Natural killer cell (primary cell): ENCODE measurements around the gene MBLAC1. TPM values are rescaled to one million over a fixed set of nuclear protein-coding genes. Genes with fewer than 3 reads are reported as not detected.

ENCODE experiments used
- ATAC-seq, 3 donors: fragments of 150-1000 bp in 2 of 3; fragments of 200-7000 bp in 1 of 3; cut with Tn5 transposase; 1 replicate in 1 of 3; 2 replicates in 2 of 3; pipeline ENCODE4 v1.10.0; 2021; ENCODE audit warnings: mild to moderate bottlenecking in 2 of 3, moderate library complexity in 2 of 3
- DNase-seq, 2 donors: peaks; one replicate each; pipeline versions ENCODE4 v3.0.0 to v3.0.0-alpha.2; 2013 to 2021; ENCODE audit warnings: mixed read lengths in 1 of 2
- H3K27ac ChIP-seq: one replicate; pipeline ENCODE4 v1.5.1; 2013; ENCODE audit warnings: mild to moderate bottlenecking, low read length
- H3K27me3 ChIP-seq: one replicate; pipeline ENCODE4 v1.6.1; 2013; ENCODE audit warnings: low read length; ENCODE audit not compliant: control insufficient read depth, insufficient read depth
- H3K36me3 ChIP-seq: one replicate; pipeline ENCODE4 v1.6.1; 2013; ENCODE audit warnings: low read length; ENCODE audit not compliant: control insufficient read depth, insufficient read depth
- H3K4me1 ChIP-seq: one replicate; pipeline ENCODE4 v1.6.1; 2013; ENCODE audit warnings: low read length; ENCODE audit not compliant: control insufficient read depth, insufficient read depth
- H3K4me3 ChIP-seq: one replicate; pipeline ENCODE4 v1.5.1; 2013; ENCODE audit warnings: low read length
- H3K9me3 ChIP-seq: one replicate; pipeline ENCODE4 v1.6.1; 2013; ENCODE audit warnings: low read length; ENCODE audit not compliant: control insufficient read depth, insufficient read depth
- H3K27ac Mint-ChIP-seq, 2 donors: one replicate each; pipeline ENCODE4 v1.8.0; 2022; ENCODE audit warnings: mild to moderate bottlenecking in 2 of 2, mixed read lengths in 2 of 2, moderate library complexity in 1 of 2
- H3K27me3 Mint-ChIP-seq, 2 donors: one replicate each; pipeline ENCODE4 v1.8.0; 2022; ENCODE audit warnings: low read depth in 2 of 2, mixed read lengths in 2 of 2
- H3K36me3 Mint-ChIP-seq: one replicate; pipeline ENCODE4 v1.8.0; 2022; ENCODE audit warnings: mixed read lengths
- H3K4me1 Mint-ChIP-seq, 2 donors: one replicate each; pipeline ENCODE4 v1.8.0; 2022; ENCODE audit warnings: mixed read lengths in 2 of 2
- H3K4me3 Mint-ChIP-seq: one replicate; pipeline ENCODE4 v1.8.0; 2022; ENCODE audit warnings: mild to moderate bottlenecking, moderate library complexity, mixed read lengths
- H3K9me3 Mint-ChIP-seq, 2 donors: one replicate each; pipeline ENCODE4 v1.8.0; 2022; ENCODE audit warnings: mixed read lengths in 2 of 2
- CTCF ChIP-seq: fragments of 200-600 bp; IDR thresholded peaks from one replicate; pipeline ENCODE4 v1.8.0; 2022; ENCODE audit warnings: antibody characterized with exemption
- WGBS: methylation state at CpG from one replicate; pipeline ENCODE4 v1.1.7; 2013; ENCODE audit warnings: missing lambda C conversion rate; ENCODE audit not compliant: insufficient coverage; 5-methylcytosine and 5-hydroxymethylcytosine counted together
- intact Hi-C: fragments of 100-400 bp; cut with micrococcal nuclease; formaldehyde crosslinking; loops from one replicate; pipeline ENCODE4 v1.14.2; 2022
- total RNA-seq, 4 donors: library from RNA; stranded (reverse); fragments of 120-200 nt in 1 of 4; gene quantifications; one replicate each; pipeline versions ENCODE4 v1.2.3 to v1.2.4, GENCODE V29; 2013 to 2022

The MBLAC1 gene
- total RNA-seq, 3 donors from 2014 or later (not counting 1 experiment from before 2014, with no cell fraction given), result 2.8 to 4.3 (median 4.1) TPM

GRCh38 chr7:100102950-100103840 is 23.6 kb upstream of the MBLAC1 start:
- ATAC-seq (no peak), DNase-seq (no peak)
- Histone ChIP-seq H3K27me3 (no peaks in the 10 kb centered on the region), H3K4me1 (peaks cover 28% of the 10 kb centered on the region), H3K4me3 (no peak overlapping the region), H3K9me3 (no peaks in the 10 kb centered on the region), H3K27ac (no peak overlapping the region), H3K36me3 (peaks cover 33% of the 10 kb centered on the region)
- 97% methylated on average over 17 of the region's 17 CpGs for WGBS
- Mint-ChIP-seq H3K27ac (peak overlapping the region; percentile 96 to 98), H3K27me3 (no peaks in the 10 kb centered on the region), H3K9me3 (no peaks in the 10 kb centered on the region), H3K36me3 (peaks cover 8% of the 10 kb centered on the region), H3K4me3 (peak overlapping the region; percentile 95), H3K4me1 (peaks cover 29 to 39% of the 10 kb centered on the region in 2 donors)
- no peak for TF ChIP-seq CTCF
- intact Hi-C loops, result loop anchor here (10.0 kb wide), 1 partner anchor 572 kb away; the partner anchor contains the start of gene GNB2

GRCh38 chr7:100105534-100105933 is 21.2 kb upstream of the MBLAC1 start:
- Mint-ChIP-seq H3K9me3 (no peaks in the 10 kb centered on the region), H3K36me3 (no peaks in the 10 kb centered on the region), H3K27ac (no peak overlapping the region), H3K27me3 (no peaks in the 10 kb centered on the region), H3K4me3 (no peak overlapping the region), H3K4me1 (peaks cover 7 to 19% of the 10 kb centered on the region in 2 donors)
- no peak for DNase-seq
- Histone ChIP-seq H3K27ac (no peak overlapping the region), H3K4me1 (peaks cover 15% of the 10 kb centered on the region), H3K36me3 (peaks cover 25% of the 10 kb centered on the region), H3K9me3 (no peaks in the 10 kb centered on the region), H3K27me3 (no peaks in the 10 kb centered on the region), H3K4me3 (no peak overlapping the region)
- TF ChIP-seq CTCF, result no peak
- 99% methylated on average over 4 of the region's 4 CpGs for WGBS
- intact Hi-C loops, result loop anchor here (10.0 kb wide), 1 partner anchor 569 kb away; the partner anchor contains the start of gene GNB2
- ATAC-seq, result no peak

GRCh38 chr7:100106633-100107032 is 20.1 kb upstream of the MBLAC1 start:
- no peak for ATAC-seq
- no peaks in the 10 kb centered on the region for H3K36me3 Mint-ChIP-seq
- intact Hi-C loops, result loop anchor here (10.0 kb wide), 1 partner anchor 568 kb away; the partner anchor contains the start of gene GNB2

More at GRCh38 chr7:100106633-100107032, 20.1 kb upstream of the MBLAC1 start:
- WGBS, result 87% methylated on average over 17 of the region's 17 CpGs
- no peak for DNase-seq
- Mint-ChIP-seq H3K27me3 (no peaks in the 10 kb centered on the region), H3K9me3 (no peaks in the 10 kb centered on the region), H3K4me1 (peaks cover under 1 to 11% of the 10 kb centered on the region in 2 donors), H3K4me3 (no peak overlapping the region), H3K27ac (no peak overlapping the region)
- Histone ChIP-seq H3K36me3 (peaks cover 33% of the 10 kb centered on the region), H3K27me3 (no peaks in the 10 kb centered on the region), H3K27ac (no peak overlapping the region), H3K4me3 (no peak overlapping the region), H3K9me3 (no peaks in the 10 kb centered on the region), H3K4me1 (peaks cover 10% of the 10 kb centered on the region)
- TF ChIP-seq CTCF, result no peak
